ENCODE data around the gene NLRP3. TPM values are rescaled to one million over a fixed set of nuclear protein-coding genes. Genes with fewer than 3 reads are reported as not detected.
"Not testable (repeated sequence)": the region's sequence is repeated elsewhere in the genome, so short reads cannot be mapped to it uniquely, and the experiment has no call there.

Gene NLRP3
- total RNA-seq, result 1.4 TPM

- DNase-seq, result no peak
Measured at GRCh38 chr1:247415423-247416361, at the start of gene NLRP3. NLRP3 (plus strand) TSS chr1:247416173; CDS start chr1:247418801, 2,628 bp downstream.

GRCh38 chr1:247366345-247366744, 49.6 kb upstream of the NLRP3 start:
- not testable (repeated sequence) for DNase-seq

GRCh38 chr1:247366926-247367645, 48.9 kb upstream of the NLRP3 start:
- DNase-seq, result no peak

GRCh38 chr1:247367786-247368422, 48.1 kb upstream of the NLRP3 start:
- no peak for DNase-seq

DNA sequence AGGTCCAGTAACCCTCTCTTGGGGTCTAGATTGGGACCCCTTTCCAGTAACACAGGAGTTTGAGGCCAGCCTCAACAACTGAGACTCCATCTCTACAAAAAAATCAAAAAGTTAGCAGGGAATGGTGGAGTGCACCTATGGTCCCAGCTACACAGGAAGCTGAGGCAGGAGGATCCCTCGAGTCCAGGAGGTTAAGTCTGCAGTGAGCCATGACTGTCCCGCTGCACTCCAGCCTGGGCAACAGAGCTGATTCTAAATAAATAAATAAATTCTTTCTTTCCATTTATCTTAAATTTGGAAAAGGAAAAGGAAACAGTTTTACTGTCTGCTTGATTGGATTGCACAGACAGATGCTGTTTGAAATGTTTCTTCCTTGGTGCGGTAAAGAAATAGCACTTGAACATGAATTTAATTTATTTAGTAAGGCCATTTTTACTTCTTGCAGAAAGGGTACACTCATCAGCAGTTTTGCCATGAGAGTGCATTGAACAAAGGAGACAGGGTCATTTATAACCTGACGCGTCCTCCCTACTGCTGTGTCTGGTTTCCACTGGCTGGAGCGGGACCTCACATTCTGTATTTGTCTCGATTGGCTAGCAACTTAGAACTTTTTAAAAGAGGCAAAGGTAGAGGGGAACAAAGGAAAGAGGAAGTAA, 47.4 kb upstream of the NLRP3 start:
- no peak for DNase-seq

GRCh38 chr1:247370786-247371732, 44.9 kb upstream of the NLRP3 start:
- DNase-seq, result peak; percentile 26

GRCh38 chr1:247371801-247372259, 44.1 kb upstream of the NLRP3 start:
- DNase-seq, result no peak

GRCh38 chr1:247373721-247374141, 42.2 kb upstream of the NLRP3 start:
- no peak for DNase-seq

DNA sequence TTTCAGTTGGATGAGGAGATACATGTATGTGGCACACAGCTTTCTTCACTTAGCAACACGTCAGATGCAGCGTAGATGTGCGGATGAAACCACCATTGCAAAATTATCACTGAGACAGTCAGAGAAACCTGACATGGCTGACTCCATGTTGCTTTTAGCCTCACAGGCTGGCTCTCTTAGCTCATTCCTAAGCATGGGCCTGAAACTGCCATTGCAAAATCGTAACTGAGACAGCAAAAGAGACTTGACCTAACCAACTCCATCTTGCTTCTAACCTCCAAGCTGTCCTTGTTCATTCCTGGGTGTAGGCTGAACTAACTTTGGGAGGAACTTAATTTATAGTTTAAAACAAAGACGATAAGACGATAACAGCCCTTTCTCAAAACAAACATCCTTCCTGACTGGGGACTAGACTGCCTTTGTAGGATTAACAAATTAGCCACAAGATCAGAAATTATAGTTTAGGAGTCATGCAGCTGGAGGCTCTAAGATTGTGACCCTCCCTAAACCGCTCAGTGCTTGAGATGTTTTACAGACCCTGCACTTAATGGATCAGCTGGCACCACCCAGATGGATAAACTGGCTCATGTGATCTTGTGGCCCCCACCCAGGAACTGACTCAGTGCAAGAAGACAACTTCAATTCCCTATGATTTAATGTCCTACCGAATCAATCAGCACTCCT, 41.2 kb upstream of the NLRP3 start:
- not testable (repeated sequence) for DNase-seq

DNA sequence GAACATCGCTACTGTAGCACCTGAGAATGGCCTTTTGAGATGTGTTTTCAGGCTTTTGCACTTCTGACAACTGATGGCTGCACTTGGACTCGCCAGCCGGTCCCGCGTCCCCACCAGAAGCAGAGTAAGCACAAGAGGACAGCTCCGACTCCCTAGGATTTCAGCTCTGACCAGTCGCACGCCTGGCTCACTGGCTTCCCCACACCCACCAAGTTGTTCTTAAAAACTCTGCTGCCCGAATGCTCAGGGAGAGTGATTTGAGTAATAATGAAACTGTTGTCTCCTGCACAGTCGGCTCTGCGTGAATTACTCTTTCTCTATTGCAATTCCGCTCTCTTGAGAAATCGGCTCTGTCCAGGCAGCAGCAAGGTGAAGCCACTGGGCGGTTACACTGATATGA, 40.2 kb upstream of the NLRP3 start:
- DNase-seq, result no peak

- no peak for DNase-seq
Measured at GRCh38 chr1:247376659-247377058, 39.3 kb upstream of the NLRP3 start.

GRCh38 chr1:247377656-247378055, 38.3 kb upstream of the NLRP3 start:
- DNase-seq, result not testable (repeated sequence)

- no peak for DNase-seq
Measured at GRCh38 chr1:247378334-247379073, 37.5 kb upstream of the NLRP3 start.

- no peak for DNase-seq
Measured at GRCh38 chr1:247385283-247385682, 30.7 kb upstream of the NLRP3 start.

DNA sequence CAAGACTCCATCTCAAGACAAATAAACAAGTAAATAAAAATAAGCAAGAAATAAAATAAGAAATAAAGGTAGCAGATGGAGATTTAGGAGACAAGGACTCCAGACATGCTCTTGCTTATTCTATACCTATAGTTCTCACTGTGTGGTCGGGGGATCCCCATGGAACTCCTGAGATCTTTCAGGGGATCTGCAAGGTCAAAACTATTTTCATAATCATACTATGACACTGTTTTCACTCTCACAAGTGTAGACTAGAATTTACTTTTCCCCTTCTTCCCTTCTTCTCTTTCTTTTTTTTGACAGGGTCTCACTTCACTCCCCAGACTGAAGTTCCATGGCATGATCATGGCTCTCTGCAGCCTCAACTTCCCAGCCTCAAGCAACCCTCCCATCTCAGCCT, 29.8 kb upstream of the NLRP3 start:
- DNase-seq, result no peak

DNA sequence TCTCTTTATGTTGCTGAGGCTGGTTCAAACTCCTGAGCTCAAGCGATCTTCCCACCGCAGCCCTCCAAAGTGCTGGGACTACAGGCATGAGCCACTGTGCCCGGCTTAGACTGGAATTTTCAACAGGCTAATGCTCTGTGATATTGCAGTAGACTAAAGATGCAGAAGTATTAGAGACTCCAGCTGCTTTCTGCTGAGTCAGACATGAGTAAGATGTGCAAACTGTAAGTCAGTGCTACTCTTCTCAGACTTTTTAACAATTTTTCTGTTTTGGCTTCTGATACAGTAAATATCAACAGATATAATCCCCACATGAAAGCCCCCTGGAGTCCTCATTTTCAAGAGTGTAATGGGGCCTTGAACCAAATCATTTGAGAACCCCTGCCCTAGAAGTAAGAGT, 29.3 kb upstream of the NLRP3 start:
- no peak for DNase-seq

DNA sequence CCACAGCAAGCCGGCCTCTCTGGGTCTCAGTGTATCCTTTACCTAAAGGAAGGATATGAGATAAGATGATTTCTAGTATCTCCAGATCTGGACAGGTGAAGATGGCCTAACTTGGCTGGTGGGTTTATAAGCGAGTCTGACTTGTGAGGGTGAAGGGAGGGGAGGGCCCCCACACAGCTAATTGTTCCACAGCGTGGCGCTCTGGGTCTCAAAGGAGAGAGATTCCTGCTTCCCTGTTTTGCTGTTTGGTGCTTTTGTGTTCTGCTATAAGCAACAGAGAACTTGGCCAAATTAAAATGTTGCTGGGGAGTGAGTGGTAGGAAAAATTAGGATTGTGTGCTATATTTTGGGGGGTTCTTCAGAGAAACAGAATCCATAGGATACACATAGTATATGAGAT, 28.9 kb upstream of the NLRP3 start:
- DNase-seq, result no peak

- DNase-seq, result no peak
Measured at GRCh38 chr1:247387565-247387964, 28.4 kb upstream of the NLRP3 start.

DNA sequence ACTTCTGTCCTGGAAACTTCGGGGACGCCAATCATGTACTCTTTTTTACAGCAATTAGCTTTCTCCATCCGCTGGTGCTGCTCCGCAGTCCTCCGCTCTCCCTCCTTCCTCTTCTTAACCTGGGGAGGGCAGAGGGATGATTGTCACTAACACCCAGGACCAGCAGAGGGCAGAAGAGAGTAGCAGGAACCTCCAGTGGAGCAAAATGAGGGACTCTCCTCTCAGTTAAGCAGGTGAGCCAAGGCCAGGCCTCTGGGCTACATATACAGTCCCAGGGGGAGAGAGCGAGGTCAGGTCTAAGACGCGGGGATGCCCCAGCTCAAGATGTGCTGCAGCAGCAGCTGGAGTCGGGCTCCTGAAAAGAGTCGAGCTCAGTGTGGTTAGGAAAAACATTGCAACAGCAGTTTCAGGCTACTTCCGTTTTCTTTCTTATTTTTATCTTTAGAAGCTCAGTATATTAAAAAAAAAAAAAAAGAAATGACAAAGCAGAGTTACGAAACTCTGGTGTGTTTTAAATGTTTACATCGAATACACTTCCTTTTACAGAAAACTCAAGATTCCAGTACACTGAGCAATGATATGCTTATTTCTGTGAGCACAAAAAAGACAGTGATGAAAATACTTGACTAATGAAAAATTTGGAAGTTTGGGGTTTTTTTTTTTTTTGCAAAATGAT, 25.7 kb upstream of the NLRP3 start:
- peak; percentile 68 for DNase-seq

All from occipital lobe (tissue), 2 donors.